H1 (cell line): ENCODE data around the gene LRP11. TPM values are rescaled to one million over a fixed set of nuclear protein-coding genes. Genes with fewer than 3 reads are reported as not detected.

Source experiments
- CTCF ChIA-PET: fragments of 300-600 bp; sonication (Branson Sonifier 250); formaldehyde crosslinking; loops from one replicate; lab custom pipeline; 2021; ENCODE audit not compliant: partially characterized antibody; lab: Charles Lee
- POLR2A ChIA-PET: fragments of 300-600 bp; sonication (Branson Sonifier 250); formaldehyde crosslinking; loops from one replicate; lab custom pipeline; 2021; ENCODE audit warnings: inconsistent platforms; ENCODE audit not compliant: partially characterized antibody; lab: Charles Lee
- DNase-seq, 2 experiments: peaks; one replicate each; pipeline versions ENCODE4 v3.0.0 to v3.0.0-alpha.2; 2010 to 2022; ENCODE audit warnings: low spot score in 2 of 2, low read depth in 1 of 2, mixed read lengths in 1 of 2
- FAIRE-seq: peaks from 2 replicates; lab custom pipeline; 2011; peaks lifted over from hg19 to GRCh38; lab: Jason Lieb, UNC
- H2AFZ ChIP-seq: 2 replicates; pipeline ENCODE4 v1.8.1; 2012; ENCODE audit warnings: low read length, inconsistent platforms
- H2AK5ac ChIP-seq: 2 replicates; pipeline ENCODE4 v1.6.1; 2013; ENCODE audit warnings: low read depth, low read length
- H2BK120ac ChIP-seq: replicated peaks from 2 replicates; pipeline ENCODE3; 2013; ENCODE audit warnings: low read depth, low read length, inconsistent platforms
- H2BK12ac ChIP-seq: 2 replicates; pipeline ENCODE4 v1.6.1; 2013; ENCODE audit warnings: low read depth, low read length
- H2BK15ac ChIP-seq: 2 replicates; pipeline ENCODE4 v1.6.1; 2013; ENCODE audit warnings: low read length
- H2BK20ac ChIP-seq: 2 replicates; pipeline ENCODE4 v1.6.1; 2013; ENCODE audit warnings: low read length
- H2BK5ac ChIP-seq: 2 replicates; pipeline ENCODE4 v1.6.1; 2013; ENCODE audit warnings: low read depth, low read length
- H3K14ac ChIP-seq: 2 replicates; pipeline ENCODE4 v1.6.1; 2013; ENCODE audit warnings: inconsistent platforms; ENCODE audit not compliant: insufficient read length
- H3K18ac ChIP-seq: 2 replicates; pipeline ENCODE4 v1.6.1; 2013; ENCODE audit warnings: low read length; ENCODE audit errors: extremely low read depth
- H3K23ac ChIP-seq: 2 replicates; pipeline ENCODE4 v1.6.1; 2013; ENCODE audit warnings: inconsistent platforms; ENCODE audit not compliant: insufficient read length
- H3K23me2 ChIP-seq: 2 replicates; pipeline ENCODE4 v1.6.1; 2013; ENCODE audit warnings: low read depth, low read length
- H3K27ac ChIP-seq: 2 replicates; pipeline ENCODE4 v1.6.1; 2011; ENCODE audit warnings: low read depth, low read length, inconsistent platforms
- H3K27me3 ChIP-seq, 4 experiments: replicated peaks in 1 of 4; 1 replicate in 1 of 4; 2 replicates in 3 of 4; pipeline versions ENCODE4 v1.6.1 to v1.8.1; 2011 to 2013; ENCODE audit warnings: low read length in 3 of 4, mild to moderate bottlenecking in 3 of 4, inconsistent platforms in 2 of 4, mixed read lengths in 2 of 4, moderate library complexity in 1 of 4; ENCODE audit not compliant: control insufficient read depth in 3 of 4, insufficient read depth in 3 of 4; ENCODE audit errors: extremely low read depth in 1 of 4
- H3K36me3 ChIP-seq, 4 experiments: 2 replicates each; pipeline versions ENCODE4 v1.6.1 to v1.8.1; 2011 to 2013; ENCODE audit warnings: mild to moderate bottlenecking in 4 of 4, low read length in 3 of 4, moderate library complexity in 2 of 4, control low read depth in 1 of 4, inconsistent platforms in 1 of 4; ENCODE audit not compliant: insufficient read depth in 4 of 4, control insufficient read depth in 2 of 4
- H3K4ac ChIP-seq: replicated peaks from 2 replicates; pipeline ENCODE3; 2013; ENCODE audit warnings: low read length, low read depth, mixed read lengths, inconsistent platforms; ENCODE audit not compliant: insufficient read length
- H3K4me1 ChIP-seq, 4 experiments: replicated peaks in 1 of 4; 1 replicate in 1 of 4; 2 replicates in 3 of 4; pipeline versions ENCODE4 v1.6.1 to v1.8.1; 2011 to 2013; ENCODE audit warnings: low read length in 3 of 4, inconsistent platforms in 2 of 4, mixed read lengths in 1 of 4; ENCODE audit not compliant: insufficient read depth in 4 of 4, control insufficient read depth in 3 of 4
- H3K4me2 ChIP-seq, 2 experiments: 2 replicates each; pipeline versions ENCODE4 v1.6.1 to v1.8.1; 2011 to 2013; ENCODE audit warnings: low read depth in 2 of 2, low read length in 2 of 2, control low read depth in 1 of 2, inconsistent platforms in 1 of 2, mild to moderate bottlenecking in 1 of 2; ENCODE audit not compliant: insufficient read depth in 1 of 2
- H3K4me3 ChIP-seq, 4 experiments: fragments of 200-600, 300-600 bp in 1 of 4; sonication (generic), shearing (Covaris generic), sonication (Bioruptor Twin) in 1 of 4; 2 replicates each; pipeline versions ENCODE4 v1.5.1 to v1.8.1; 2011 to 2016; ENCODE audit warnings: low read length in 4 of 4, low read depth in 3 of 4, control low read depth in 2 of 4, inconsistent platforms in 2 of 4, mild to moderate bottlenecking in 2 of 4, mixed read lengths in 1 of 4, moderate library complexity in 1 of 4; ENCODE audit not compliant: insufficient read depth in 2 of 4; ENCODE audit errors: extremely low read depth in 1 of 4
- H3K56ac ChIP-seq: replicated peaks from 2 replicates; pipeline ENCODE3; 2013; ENCODE audit warnings: low read depth, mild to moderate bottlenecking, mixed read lengths, low read length, inconsistent platforms; ENCODE audit not compliant: insufficient read length
- H3K79me1 ChIP-seq: 2 replicates; pipeline ENCODE4 v1.6.1; 2013; ENCODE audit warnings: low read depth, low read length, control low read depth
- H3K79me2 ChIP-seq, 2 experiments: 2 replicates each; pipeline versions ENCODE4 v1.6.1 to v1.8.1; 2012 to 2013; ENCODE audit warnings: low read length in 2 of 2, mild to moderate bottlenecking in 2 of 2, inconsistent platforms in 1 of 2; ENCODE audit not compliant: insufficient read depth in 2 of 2, control insufficient read depth in 1 of 2
- H3K9ac ChIP-seq, 4 experiments: replicated peaks in 1 of 4; 1 replicate in 1 of 4; 2 replicates in 3 of 4; pipeline versions ENCODE4 v1.6.1 to v1.8.1; 2011 to 2013; ENCODE audit warnings: low read depth in 3 of 4, low read length in 3 of 4, control low read depth in 2 of 4, mild to moderate bottlenecking in 2 of 4, moderate library complexity in 2 of 4, inconsistent platforms in 1 of 4; ENCODE audit errors: extremely low read depth in 1 of 4
- H3K9me3 ChIP-seq, 2 experiments: 2 replicates each; pipeline versions ENCODE4 v1.6.1 to v1.8.1; 2012 to 2013; ENCODE audit warnings: mild to moderate bottlenecking in 2 of 2, moderate library complexity in 2 of 2, control low read depth in 1 of 2, inconsistent platforms in 1 of 2, low read depth in 1 of 2, low read length in 1 of 2, mixed read lengths in 1 of 2; ENCODE audit not compliant: insufficient read depth in 2 of 2
- H4K20me1 ChIP-seq, 2 experiments: replicated peaks in 1 of 2; 2 replicates each; pipeline versions ENCODE3 to v1.8.1; 2011 to 2013; ENCODE audit warnings: inconsistent platforms in 2 of 2, low read length in 2 of 2, mild to moderate bottlenecking in 1 of 2; ENCODE audit not compliant: insufficient read depth in 2 of 2, control insufficient read depth in 1 of 2
- H4K5ac ChIP-seq: 2 replicates; pipeline ENCODE4 v1.6.1; 2013; ENCODE audit warnings: low read length, low read depth, mixed read lengths, inconsistent platforms; ENCODE audit not compliant: insufficient read length
- H4K8ac ChIP-seq: 2 replicates; pipeline ENCODE4 v1.8.0; 2013; ENCODE audit warnings: mild to moderate bottlenecking, moderate library complexity, low read length, inconsistent platforms; ENCODE audit not compliant: insufficient read depth; ENCODE audit errors: extremely low read depth
- H4K91ac ChIP-seq: replicated peaks from 2 replicates; pipeline ENCODE3; 2013; ENCODE audit warnings: low read length, mixed read lengths, inconsistent platforms; ENCODE audit not compliant: insufficient read length
- ATF2 ChIP-seq: IDR thresholded peaks from 2 replicates; pipeline ENCODE4 v1.6.1; 2012; ENCODE audit warnings: low read length, inconsistent platforms
- WGBS, 2 experiments: shearing (Covaris generic) in 1 of 2; methylation state at CpG; one replicate each; pipeline versions ENCODE4 v1.1.6 to v1.1.7; 2013 to 2015; ENCODE audit warnings: low lambda C conversion rate in 2 of 2, mixed read lengths in 2 of 2, inconsistent platforms in 1 of 2, low coverage in 1 of 2, missing lambda C conversion rate in 1 of 2; ENCODE audit not compliant: insufficient replicate concordance in 2 of 2, insufficient coverage in 1 of 2, insufficient read length in 1 of 2; ENCODE audit errors: extremely low coverage in 1 of 2, missing lambda C conversion rate in 1 of 2; 5-methylcytosine and 5-hydroxymethylcytosine counted together
- polyA plus RNA-seq, 7 experiments: library from polyadenylated mRNA; depleted of rRNA in 3 of 7; stranded (reverse) in 5 of 7; unstranded in 2 of 7; fragments of >200 nt in 5 of 7; fragments of 200-250 nt in 2 of 7; gene quantifications; 1 replicate in 5 of 7; 2 replicates in 1 of 7; 4 replicates in 1 of 7; pipeline versions ENCODE4 v1.2.1 to v1.2.3, GENCODE V29; 2011 to 2013; ENCODE audit warnings: missing spikeins in 2 of 7, mixed read lengths in 2 of 7
- total RNA-seq: library from RNA; stranded (reverse); fragmentation: NEBNext Ultra II Directional; extraction: Animal tissue kit (Norgen Biotek cat#: 25700); gene quantifications from 2 replicates; pipeline ENCODE4 v1.2.1, GENCODE V29; 2021

Gene LRP11
- total and polyA plus RNA-seq, 2 of the 8 experiments (the other 6 are each of a cell fraction or from before 2014, with no cell fraction given): 11.0 to 20.0 TPM

GRCh38 chr6:149855040-149855654, 9.0 kb downstream of the LRP11 start:
- Histone ChIP-seq H3K9ac (no peak overlapping the region; a peak in 1 of 7 replicates), H3K4me2 (no peak overlapping the region)
- 79% methylated on average over 5 of the region's 5 CpGs; no CpG with 5 or more reads in 1 of the 2 experiments for WGBS, 2 experiments

More at GRCh38 chr6:149855040-149855654, 9.0 kb downstream of the LRP11 start:
- FAIRE-seq (no peak), DNase-seq (no peak)
- no peak overlapping the region for H3K4me3 ChIP-seq
- H2AK5ac ChIP-seq: no peak overlapping the region
- no peak overlapping the region for H4K91ac ChIP-seq
- H4K5ac ChIP-seq: no peak overlapping the region
- H3K9me3 ChIP-seq: no peaks in the 10 kb centered on the region
- peaks cover 0 to 2% of the 10 kb centered on the region in 2 experiments for H4K20me1 ChIP-seq
- no peak overlapping the region for H3K18ac ChIP-seq
- H3K27ac ChIP-seq: no peak overlapping the region
- no peak overlapping the region for H4K8ac ChIP-seq
- no peak overlapping the region for H2BK12ac ChIP-seq
- no peak overlapping the region for H3K14ac ChIP-seq
- TF ChIP-seq ATF2: no peak
- peaks cover 0 to 3% of the 10 kb centered on the region in 2 experiments; a peak in 1 of 4 replicates for H3K79me2 ChIP-seq
- no peak overlapping the region for H2BK120ac ChIP-seq
- H2BK15ac ChIP-seq: no peak overlapping the region
- no peak overlapping the region for H2BK5ac ChIP-seq
- H3K56ac ChIP-seq: no peak overlapping the region
- ChIA-PET CTCF (interaction anchor here (0.7 to 6.2 kb wide), 9 partner anchors 11 to 162 kb away, joined by 3 to 34 read pairs (median 4); no protein-coding TSS in a partner anchor), POLR2A (interaction anchor here (1.7 kb wide), 1 partner anchor 8 kb away, joined by 4 read pairs; no protein-coding TSS in a partner anchor)
- H2AFZ ChIP-seq: no peak overlapping the region
- H3K79me1 ChIP-seq: peaks cover under 1% of the 10 kb centered on the region; the same call in 1 of the 2 replicates
- no peak overlapping the region for H3K4ac ChIP-seq
- no peaks in the 10 kb centered on the region for H3K36me3 ChIP-seq
- H3K23me2 ChIP-seq: no peaks in the 10 kb centered on the region
- H2BK20ac ChIP-seq: no peak overlapping the region
- no peak overlapping the region for H3K23ac ChIP-seq
- H3K27me3 ChIP-seq: no peaks in the 10 kb centered on the region
- H3K4me1 ChIP-seq: peaks cover 0 to 10% (median under 1%) of the 10 kb centered on the region in 4 experiments; a peak in 4 of 7 replicates
